ENCODE results near the gene WWOX.

DNA sequence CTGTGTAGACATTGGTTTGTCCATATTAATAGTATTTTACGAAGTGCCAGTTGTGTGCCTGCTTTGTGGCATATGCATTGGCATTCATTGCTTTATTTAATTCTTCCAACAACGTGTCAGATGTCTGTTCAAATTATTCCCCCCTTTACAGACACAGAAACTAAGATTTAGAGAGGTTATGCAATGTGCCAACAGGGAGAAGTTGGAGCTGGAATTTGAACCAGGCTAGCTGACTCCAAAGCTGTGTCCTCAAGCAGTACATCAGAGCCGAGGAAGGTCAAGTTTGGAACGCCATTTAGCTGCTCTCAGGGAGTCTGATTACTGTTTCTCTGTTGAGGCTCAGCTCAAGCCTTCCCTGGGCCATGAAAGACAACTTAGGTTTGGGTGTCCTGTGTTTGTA, 232.3 kb downstream of the WWOX start:
- TF ChIP-seq, protein P1, sequence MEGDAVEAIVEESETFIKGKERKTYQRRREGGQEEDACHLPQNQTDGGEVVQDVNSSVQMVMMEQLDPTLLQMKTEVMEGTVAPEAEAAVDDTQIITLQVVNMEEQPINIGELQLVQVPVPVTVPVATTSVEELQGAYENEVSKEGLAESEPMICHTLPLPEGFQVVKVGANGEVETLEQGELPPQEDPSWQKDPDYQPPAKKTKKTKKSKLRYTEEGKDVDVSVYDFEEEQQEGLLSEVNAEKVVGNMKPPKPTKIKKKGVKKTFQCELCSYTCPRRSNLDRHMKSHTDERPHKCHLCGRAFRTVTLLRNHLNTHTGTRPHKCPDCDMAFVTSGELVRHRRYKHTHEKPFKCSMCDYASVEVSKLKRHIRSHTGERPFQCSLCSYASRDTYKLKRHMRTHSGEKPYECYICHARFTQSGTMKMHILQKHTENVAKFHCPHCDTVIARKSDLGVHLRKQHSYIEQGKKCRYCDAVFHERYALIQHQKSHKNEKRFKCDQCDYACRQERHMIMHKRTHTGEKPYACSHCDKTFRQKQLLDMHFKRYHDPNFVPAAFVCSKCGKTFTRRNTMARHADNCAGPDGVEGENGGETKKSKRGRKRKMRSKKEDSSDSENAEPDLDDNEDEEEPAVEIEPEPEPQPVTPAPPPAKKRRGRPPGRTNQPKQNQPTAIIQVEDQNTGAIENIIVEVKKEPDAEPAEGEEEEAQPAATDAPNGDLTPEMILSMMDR (conservative IDR thresholded peaks at IDR 0.05; ENCODE audit: low read depth, low read length), result no peak
- TF ChIP-seq EZH2 (IDR thresholded peaks at IDR 0.05; ENCODE audit: borderline replicate concordance, low read depth, low read length, poor library complexity, severe bottlenecking), result no peak

Data from A673 (cell line).